Breast epithelium (tissue), 3 donors: ENCODE data around the gene MTMR6.

ENCODE experiments used
- POLR2AphosphoS5 ChIP-seq, 3 donors: sonication (generic); formaldehyde crosslinking; IDR thresholded peaks; one replicate each; pipeline ENCODE4 v1.6.1; 2017; ENCODE audit warnings: antibody characterized with exemption in 3 of 3
- TF ChIP-seq, protein P1 (sequence below), 3 donors: fragments of 450-650 bp; IDR thresholded peaks; one replicate each; pipeline ENCODE4 v1.5.1; 2016 to 2017; ENCODE audit warnings: antibody characterized with exemption in 3 of 3, mild to moderate bottlenecking in 3 of 3, moderate library complexity in 3 of 3

DNA sequence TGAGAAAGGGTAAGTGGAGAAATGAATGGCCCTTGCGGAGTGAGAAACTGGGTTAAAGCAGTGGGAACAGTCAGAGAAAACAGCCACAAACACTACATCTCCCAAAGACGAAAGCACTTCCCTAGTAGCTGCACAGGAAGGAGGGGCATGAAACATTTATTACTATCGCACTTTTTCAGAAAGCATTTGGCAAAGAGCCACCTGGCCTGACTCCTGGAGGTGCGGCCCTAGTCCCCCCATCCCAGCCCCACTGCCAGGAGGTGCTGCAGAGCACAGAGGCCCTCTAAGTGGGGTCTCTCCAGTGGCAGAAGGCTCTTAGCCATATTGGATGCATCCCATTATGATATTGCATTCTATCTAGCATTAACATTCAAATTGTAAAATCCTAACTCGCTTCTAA lies 55.8 kb downstream of the MTMR6 start:
- TF ChIP-seq, protein P1, sequence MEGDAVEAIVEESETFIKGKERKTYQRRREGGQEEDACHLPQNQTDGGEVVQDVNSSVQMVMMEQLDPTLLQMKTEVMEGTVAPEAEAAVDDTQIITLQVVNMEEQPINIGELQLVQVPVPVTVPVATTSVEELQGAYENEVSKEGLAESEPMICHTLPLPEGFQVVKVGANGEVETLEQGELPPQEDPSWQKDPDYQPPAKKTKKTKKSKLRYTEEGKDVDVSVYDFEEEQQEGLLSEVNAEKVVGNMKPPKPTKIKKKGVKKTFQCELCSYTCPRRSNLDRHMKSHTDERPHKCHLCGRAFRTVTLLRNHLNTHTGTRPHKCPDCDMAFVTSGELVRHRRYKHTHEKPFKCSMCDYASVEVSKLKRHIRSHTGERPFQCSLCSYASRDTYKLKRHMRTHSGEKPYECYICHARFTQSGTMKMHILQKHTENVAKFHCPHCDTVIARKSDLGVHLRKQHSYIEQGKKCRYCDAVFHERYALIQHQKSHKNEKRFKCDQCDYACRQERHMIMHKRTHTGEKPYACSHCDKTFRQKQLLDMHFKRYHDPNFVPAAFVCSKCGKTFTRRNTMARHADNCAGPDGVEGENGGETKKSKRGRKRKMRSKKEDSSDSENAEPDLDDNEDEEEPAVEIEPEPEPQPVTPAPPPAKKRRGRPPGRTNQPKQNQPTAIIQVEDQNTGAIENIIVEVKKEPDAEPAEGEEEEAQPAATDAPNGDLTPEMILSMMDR (IDR thresholded peaks at IDR 0.05), result no peak
- TF ChIP-seq POLR2AphosphoS5 (IDR thresholded peaks at IDR 0.05), result no peak
